KMS-11 (cell line): ENCODE measurements around the gene EIF2B2.
A peak's percentile ranks its signal among the peaks of the same experiment; 100 is the strongest.

ENCODE experiments used
- H2AFZ ChIP-seq: fragments of 200-600 bp; sonication (generic); 2 replicates; pipeline ENCODE4 v1.6.1; 2016; ENCODE audit warnings: antibody characterized with exemption, mixed run types, low read depth
- H3K27ac ChIP-seq: fragments of 200-600 bp; sonication (generic); 2 replicates; pipeline ENCODE4 v1.6.1; 2016; ENCODE audit warnings: mild to moderate bottlenecking, mixed run types
- H3K27me3 ChIP-seq: fragments of 200-600 bp; sonication (generic); 2 replicates; pipeline ENCODE4 v1.6.1; 2017; ENCODE audit warnings: mild to moderate bottlenecking, low read depth, mixed run types, moderate library complexity; ENCODE audit not compliant: insufficient read depth
- H3K36me3 ChIP-seq: fragments of 200-600 bp; sonication (generic); 2 replicates; pipeline ENCODE4 v1.6.1; 2017; ENCODE audit warnings: mild to moderate bottlenecking, mixed run types; ENCODE audit not compliant: insufficient read depth
- H3K4me1 ChIP-seq: fragments of 200-600 bp; sonication (generic); 2 replicates; pipeline ENCODE4 v1.6.1; 2016; ENCODE audit warnings: mild to moderate bottlenecking, low read depth, mixed run types; ENCODE audit not compliant: poor library complexity, severe bottlenecking
- H3K4me2 ChIP-seq: fragments of 200-600 bp; sonication (generic); 2 replicates; pipeline ENCODE4 v1.7.0; 2016; ENCODE audit warnings: mild to moderate bottlenecking, mixed run types
- H3K4me3 ChIP-seq: fragments of 200-600 bp; sonication (generic); IDR thresholded peaks from 2 replicates; pipeline ENCODE4 v1.6.1; 2017; ENCODE audit warnings: low read depth, low read length, mixed read lengths; ENCODE audit not compliant: insufficient read depth
- H3K79me2 ChIP-seq: fragments of 200-600 bp; sonication (generic); 2 replicates; pipeline ENCODE4 v1.6.1; 2016; ENCODE audit warnings: low read depth, mixed run types; ENCODE audit not compliant: insufficient read depth
- H3K9ac ChIP-seq: fragments of 200-600 bp; sonication (generic); 2 replicates; pipeline ENCODE4 v1.6.1; 2016; ENCODE audit warnings: mild to moderate bottlenecking, mixed run types
- H4K20me1 ChIP-seq: fragments of 200-600 bp; sonication (generic); 2 replicates; pipeline ENCODE4 v1.6.1; 2016; ENCODE audit warnings: mild to moderate bottlenecking, mixed run types; ENCODE audit not compliant: insufficient read depth
- CTCF ChIP-seq: fragments of 200-600 bp; sonication (generic); conservative IDR thresholded peaks from 2 replicates; pipeline ENCODE4 v1.6.1; 2017; ENCODE audit warnings: low read depth, mild to moderate bottlenecking, antibody characterized with exemption, low read length, moderate library complexity, mixed read lengths

Gene EIF2B2

GRCh38 chr14:75002392-75003249 lies at the start of gene EIF2B2:
EIF2B2 (plus strand) TSS chr14:75002921; CDS start chr14:75002991, 70 bp downstream.
- no peaks in the 10 kb centered on the region for H3K36me3 ChIP-seq
- H3K79me2 ChIP-seq = peaks cover 12% of the 10 kb centered on the region; the same call in 1 of the 2 replicates
- H2AFZ ChIP-seq = peak within 1 kb of the TSS; percentile 86
- H3K27ac ChIP-seq = peak within 1 kb of the TSS; percentile 47; the same call in 1 of the 2 replicates
- no peak within 1 kb of the TSS for H3K4me3 ChIP-seq
- no peaks in the 10 kb centered on the region for H4K20me1 ChIP-seq
- TF ChIP-seq CTCF = no peak
- H3K4me1 ChIP-seq = peaks cover 7% of the 10 kb centered on the region
- no peaks in the 10 kb centered on the region for H3K27me3 ChIP-seq
- H3K4me2 ChIP-seq = peak within 1 kb of the TSS; percentile 80
- peak within 1 kb of the TSS; percentile 52 for H3K9ac ChIP-seq

- Histone ChIP-seq H3K9ac (no peak overlapping the region), H3K27ac (no peak overlapping the region), H3K4me1 (no peaks in the 10 kb centered on the region), H3K27me3 (no peaks in the 10 kb centered on the region), H3K4me3 (no peak overlapping the region), H3K4me2 (no peak overlapping the region), H3K79me2 (no peaks in the 10 kb centered on the region), H4K20me1 (no peaks in the 10 kb centered on the region), H3K36me3 (no peaks in the 10 kb centered on the region), H2AFZ (no peak overlapping the region)
- TF ChIP-seq CTCF = no peak
These were observed 49.0 kb upstream of the EIF2B2 start for GRCh38 chr14:74953686-74954085.

- no peak overlapping the region for H3K27ac ChIP-seq
- H3K9ac ChIP-seq = no peak overlapping the region
- H3K79me2 ChIP-seq = no peaks in the 10 kb centered on the region
- no peaks in the 10 kb centered on the region for H4K20me1 ChIP-seq
- H3K27me3 ChIP-seq = no peaks in the 10 kb centered on the region
- H3K36me3 ChIP-seq = no peaks in the 10 kb centered on the region
- H3K4me3 ChIP-seq = no peak overlapping the region
- H3K4me2 ChIP-seq = no peak overlapping the region
- no peak overlapping the region for H2AFZ ChIP-seq
- H3K4me1 ChIP-seq = no peaks in the 10 kb centered on the region
- no peak for TF ChIP-seq CTCF
These were observed 48.3 kb upstream of the EIF2B2 start for GRCh38 chr14:74954232-74954946.

- Histone ChIP-seq H3K36me3 (no peaks in the 10 kb centered on the region), H3K27ac (no peak overlapping the region), H4K20me1 (no peaks in the 10 kb centered on the region), H2AFZ (peak overlapping the region; percentile 54; the same call in 1 of the 2 replicates), H3K27me3 (no peaks in the 10 kb centered on the region), H3K4me1 (no peaks in the 10 kb centered on the region), H3K9ac (no peak overlapping the region), H3K4me3 (no peak overlapping the region), H3K4me2 (peak overlapping the region; percentile 48), H3K79me2 (no peaks in the 10 kb centered on the region)
- no peak for TF ChIP-seq CTCF
These were observed 47.8 kb upstream of the EIF2B2 start for GRCh38 chr14:74954947-74955228.
